Stimulated activated naive CD4-positive, alpha-beta T cell treated with Interleukin-2 at 50 U/mL for 16 hours (primary cell): ENCODE results near the gene GRIP2.

Source experiments
- DNase-seq: peaks from one replicate; lab custom pipeline; 2025; lab: John Stamatoyannopoulos, UW

GRIP2 gene

GRCh38 chr3:14485981-14486380, 54.2 kb downstream of the GRIP2 start:
- DNase-seq = no peak

DNA sequence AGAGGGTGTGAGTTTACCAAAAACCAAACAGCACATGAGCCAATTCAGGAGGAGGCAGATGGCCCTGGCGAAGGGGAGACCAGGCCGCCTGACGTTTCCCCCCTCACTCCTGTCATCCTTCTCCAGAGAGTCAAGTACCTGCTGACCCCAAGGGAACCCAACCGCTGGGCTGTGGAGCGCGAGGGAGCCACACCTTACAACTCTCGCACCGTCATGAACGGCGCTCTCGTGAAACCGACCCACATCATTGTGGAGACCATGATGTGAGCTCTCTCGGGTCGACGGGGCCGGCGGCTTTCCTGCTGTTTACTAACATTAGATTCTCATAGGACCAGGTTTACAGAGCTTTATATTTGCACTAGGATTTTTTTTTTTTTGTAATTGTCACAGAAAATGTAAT, 55.4 kb downstream of the GRIP2 start:
- DNase-seq = no peak

DNA sequence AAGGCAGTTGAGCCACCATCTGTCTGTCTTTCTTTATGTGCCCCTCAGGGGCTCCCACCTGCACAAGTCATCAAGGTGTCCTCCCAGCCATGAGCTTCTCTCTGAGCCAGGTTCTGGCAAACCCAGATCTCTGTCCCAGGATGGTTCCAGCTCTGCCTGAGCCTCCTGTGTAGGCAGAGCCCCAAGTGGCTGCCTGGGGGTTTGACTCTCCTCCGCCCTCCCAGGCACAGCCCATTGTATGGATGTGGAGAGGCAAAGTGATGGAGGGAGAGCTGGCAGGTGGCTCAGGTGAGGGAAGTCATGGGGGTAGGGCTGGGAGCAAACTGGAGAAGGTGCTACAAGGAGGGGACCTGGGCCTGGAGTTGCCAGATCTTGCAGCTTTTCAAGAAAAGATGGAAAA, 56.9 kb downstream of the GRIP2 start:
- DNase-seq = no peak

- DNase-seq = no peak
Observed at GRCh38 chr3:14482271-14482721, 57.8 kb downstream of the GRIP2 start.

- DNase-seq = no peak
Observed at GRCh38 chr3:14481646-14482036, 58.5 kb downstream of the GRIP2 start.

GRCh38 chr3:14481018-14481645, 59.0 kb downstream of the GRIP2 start:
- no peak for DNase-seq

DNA sequence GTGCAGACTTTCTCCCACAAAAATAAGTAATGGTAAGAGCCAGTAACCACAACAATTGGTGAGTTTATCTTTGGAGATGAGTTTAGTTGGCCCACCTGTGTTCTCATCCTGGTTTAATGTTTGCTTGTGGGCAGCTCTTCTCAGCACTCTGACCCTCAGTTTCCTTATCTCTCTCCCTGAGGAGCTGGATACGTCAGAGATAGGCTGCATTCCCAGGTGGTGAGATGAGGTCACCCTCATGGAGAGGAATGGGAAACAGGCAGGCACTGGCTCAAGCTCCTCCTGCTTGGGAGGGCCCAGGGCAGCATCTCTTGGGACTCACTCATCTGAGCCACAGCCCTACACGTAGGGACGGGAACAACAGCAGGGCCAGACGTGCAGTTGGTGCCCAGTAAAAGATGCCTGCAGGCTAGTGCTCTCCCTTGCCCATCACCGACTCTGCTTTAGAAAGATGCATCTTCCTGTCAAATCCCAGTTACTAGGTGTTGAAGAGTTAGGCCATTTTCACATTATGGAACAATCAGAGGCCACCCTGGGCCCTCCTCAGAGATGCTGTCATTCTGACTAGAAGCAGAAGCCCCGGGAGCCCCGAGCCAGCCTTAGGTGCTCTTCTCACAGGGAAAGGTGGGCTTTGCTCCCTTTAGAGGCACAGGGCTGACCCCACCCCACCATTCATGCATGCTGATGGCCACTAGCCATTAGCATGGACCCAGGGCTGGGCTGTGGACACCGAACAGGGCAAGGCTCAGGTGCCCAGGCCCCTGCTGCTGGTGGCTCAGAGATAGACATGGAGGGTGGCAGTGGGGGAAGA, 59.7 kb downstream of the GRIP2 start:
- DNase-seq = no peak

GRCh38 chr3:14479591-14479990, 60.6 kb downstream of the GRIP2 start:
- no peak for DNase-seq

- no peak for DNase-seq
Observed at GRCh38 chr3:14478956-14479550, 61.1 kb downstream of the GRIP2 start.

DNA sequence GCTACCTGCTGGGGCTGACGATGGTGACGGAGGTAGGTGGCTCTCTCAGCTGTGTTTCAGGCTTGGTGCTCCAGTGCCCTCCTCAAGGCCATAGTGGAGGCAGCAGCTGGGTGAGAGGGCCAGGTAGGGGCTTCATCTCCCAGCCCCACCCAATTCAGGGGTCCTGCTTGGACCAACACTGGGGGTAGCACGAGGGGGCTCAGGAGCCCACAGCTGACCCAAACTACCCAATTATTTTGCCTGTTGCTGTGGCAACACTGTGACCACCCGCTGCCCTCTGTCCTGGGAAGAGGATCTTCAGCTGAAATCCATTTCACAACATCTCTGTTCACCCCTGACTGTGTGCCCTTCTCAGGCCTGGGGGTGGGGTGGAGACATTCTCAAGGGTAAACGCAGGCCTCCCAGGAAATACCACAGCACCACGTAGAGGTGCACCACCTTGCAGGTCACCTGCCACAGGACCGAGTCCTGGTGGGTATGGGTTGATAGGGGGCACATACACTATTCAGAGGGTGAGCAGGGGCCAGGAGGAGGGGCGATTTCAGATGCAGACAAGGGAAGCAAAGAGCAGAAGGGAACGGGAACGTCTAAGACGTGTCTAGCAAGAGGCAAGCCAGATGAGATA, 62.7 kb downstream of the GRIP2 start:
- no peak for DNase-seq

DNA sequence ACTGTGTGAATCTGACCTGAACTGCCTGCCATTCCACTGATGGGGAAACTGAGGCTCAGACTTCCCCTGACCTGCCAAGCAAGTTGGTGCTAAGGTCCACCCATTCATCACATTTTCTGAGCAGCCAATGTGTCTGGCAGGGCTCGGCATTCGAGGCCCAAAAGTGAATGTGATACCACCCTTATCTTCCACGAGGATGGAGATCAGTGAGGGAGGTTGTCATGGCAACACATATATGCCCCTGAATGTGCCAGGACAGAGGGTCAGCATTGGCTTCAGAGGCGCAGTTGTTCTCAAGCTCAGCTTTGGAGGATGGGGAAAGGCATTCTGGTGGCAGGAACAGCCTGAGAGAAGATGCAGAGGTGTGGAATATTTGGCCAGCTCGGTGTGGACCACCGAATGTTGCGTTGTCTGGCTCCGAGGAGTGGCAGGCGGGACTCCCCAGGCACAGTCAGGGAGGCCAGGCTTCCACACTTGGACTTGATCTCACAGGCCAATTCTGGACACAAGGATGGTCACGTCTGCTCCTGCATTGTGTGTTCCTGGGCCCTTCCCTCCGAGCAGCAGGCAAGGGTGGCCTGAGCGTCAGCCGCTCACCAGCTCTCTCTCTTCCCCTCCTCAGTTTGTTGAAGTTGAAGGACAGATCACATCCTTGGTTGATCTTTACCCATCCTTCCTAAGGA, 63.4 kb downstream of the GRIP2 start:
- no peak for DNase-seq

GRCh38 chr3:14475621-14476020, 64.5 kb downstream of the GRIP2 start:
- DNase-seq = no peak

- DNase-seq = no peak
Observed at GRCh38 chr3:14474363-14475081, 65.6 kb downstream of the GRIP2 start.

DNA sequence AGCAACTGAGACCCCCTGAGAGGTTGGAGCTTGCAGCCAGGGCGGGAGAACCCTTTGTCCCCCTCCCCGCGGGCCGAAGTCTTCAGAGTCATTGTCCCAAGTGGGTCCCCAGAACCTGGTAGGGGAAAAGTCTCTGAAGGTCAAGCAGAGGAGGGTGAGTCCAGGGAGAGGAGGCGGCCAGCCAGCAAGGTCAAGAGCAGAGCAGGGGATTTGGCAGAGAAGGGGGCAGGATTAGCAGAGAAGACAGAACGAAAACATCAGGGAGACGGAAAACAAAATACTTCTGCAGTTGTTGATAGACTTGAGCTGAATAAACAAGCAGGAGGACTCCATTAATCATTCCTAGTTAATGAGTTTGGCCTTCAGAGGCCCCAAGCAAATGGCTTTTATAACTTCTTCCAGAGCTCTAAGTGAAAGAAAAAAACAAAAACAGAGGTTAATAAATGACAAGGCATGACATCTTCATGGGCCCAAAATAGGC, 66.7 kb downstream of the GRIP2 start:
- DNase-seq = no peak

- DNase-seq = no peak
Observed at GRCh38 chr3:14472471-14473351, 67.4 kb downstream of the GRIP2 start.

DNA sequence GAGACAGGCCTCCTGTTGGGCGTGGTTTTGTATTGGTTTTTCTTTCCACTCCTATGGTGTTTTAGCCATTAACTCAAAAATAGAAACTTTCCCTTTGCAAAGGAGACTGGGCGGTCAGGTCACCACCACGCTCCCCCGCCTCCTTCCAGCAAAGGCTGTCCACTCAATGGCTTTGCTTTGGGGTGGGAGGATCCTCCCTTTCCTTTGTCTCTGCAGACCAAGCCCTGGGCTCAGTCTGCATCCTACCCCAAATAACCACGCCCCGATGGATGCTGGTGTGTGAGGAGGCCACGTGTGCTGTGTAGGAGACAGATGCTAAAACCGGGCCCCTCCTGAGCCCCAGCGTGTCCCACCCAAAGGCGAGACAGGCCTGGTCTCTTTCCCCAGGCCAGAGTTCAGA, 68.5 kb downstream of the GRIP2 start:
- no peak for DNase-seq

DNA sequence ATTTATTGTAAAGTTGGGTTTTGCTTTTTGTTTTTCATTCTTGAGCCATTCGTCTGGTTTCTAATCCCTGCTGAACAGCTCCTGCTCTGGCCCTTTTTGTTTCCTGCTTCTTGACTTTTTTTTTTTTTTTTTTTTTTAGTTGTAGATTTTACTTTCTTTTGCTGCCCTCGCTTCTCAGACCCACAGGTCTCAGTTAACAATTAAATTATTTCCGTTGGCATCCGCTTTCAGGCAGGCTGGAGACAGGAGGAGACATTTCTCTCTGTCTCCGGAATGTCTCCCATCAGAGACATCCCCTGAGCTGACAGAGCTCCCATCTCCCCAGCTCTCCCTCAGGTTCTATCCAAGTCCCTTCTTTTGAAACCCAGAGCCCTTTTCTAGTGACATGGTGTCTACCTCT, 69.1 kb downstream of the GRIP2 start:
- no peak for DNase-seq

GRCh38 chr3:14470461-14470860, 69.7 kb downstream of the GRIP2 start:
- DNase-seq = no peak

GRCh38 chr3:14468621-14468981, 71.5 kb downstream of the GRIP2 start:
- no peak for DNase-seq

GRCh38 chr3:14467814-14468620, 72.1 kb downstream of the GRIP2 start:
- DNase-seq = peak; percentile 10
